H9 (cell line): ENCODE data around the gene CSNK1G1. TPM values are rescaled to one million over a fixed set of nuclear protein-coding genes. Genes with fewer than 3 reads are reported as not detected.

Source experiments
- DNase-seq: peaks from one replicate; pipeline ENCODE4 v3.0.0-alpha.2; 2017
- H2AFZ ChIP-seq: one replicate; pipeline ENCODE4 v1.6.1; 2013; ENCODE audit warnings: mild to moderate bottlenecking, low read length, control low read depth, moderate library complexity
- H2AK5ac ChIP-seq: 2 replicates; pipeline ENCODE4 v1.6.1; 2013; ENCODE audit warnings: low read length, control low read depth, mixed read lengths; ENCODE audit not compliant: insufficient read length
- H2BK120ac ChIP-seq: one replicate; pipeline ENCODE4 v1.6.1; 2013; ENCODE audit warnings: low read depth, mild to moderate bottlenecking, low read length, control low read depth, inconsistent platforms; ENCODE audit not compliant: poor library complexity, severe bottlenecking
- H2BK12ac ChIP-seq: 2 replicates; pipeline ENCODE4 v1.6.1; 2013; ENCODE audit warnings: low read length, control low read depth, mixed read lengths, low read depth; ENCODE audit not compliant: insufficient read length
- H2BK15ac ChIP-seq: 2 replicates; pipeline ENCODE4 v1.6.1; 2013; ENCODE audit warnings: low read depth, low read length, control low read depth
- H2BK20ac ChIP-seq: one replicate; pipeline ENCODE4 v1.6.1; 2013; ENCODE audit warnings: low read depth, mild to moderate bottlenecking, low read length, control low read depth, inconsistent platforms; ENCODE audit not compliant: poor library complexity, severe bottlenecking
- H2BK5ac ChIP-seq: 2 replicates; pipeline ENCODE4 v1.6.1; 2013; ENCODE audit warnings: low read length, control low read depth, mixed read lengths; ENCODE audit not compliant: insufficient read length
- H3K14ac ChIP-seq: 2 replicates; pipeline ENCODE4 v1.6.1; 2013; ENCODE audit warnings: low read length, control low read depth; ENCODE audit not compliant: insufficient read depth
- H3K18ac ChIP-seq: 2 replicates; pipeline ENCODE4 v1.6.1; 2013; ENCODE audit warnings: low read depth, mild to moderate bottlenecking, mixed read lengths, low read length, control low read depth; ENCODE audit not compliant: insufficient read length
- H3K23ac ChIP-seq: 2 replicates; pipeline ENCODE4 v1.6.1; 2013; ENCODE audit warnings: low read length, control low read depth, mixed read lengths, low read depth; ENCODE audit not compliant: insufficient read length
- H3K23me2 ChIP-seq: 2 replicates; pipeline ENCODE4 v1.6.1; 2013; ENCODE audit warnings: low read depth, mild to moderate bottlenecking, mixed read lengths, low read length, control low read depth; ENCODE audit not compliant: insufficient read length, poor library complexity, severe bottlenecking
- H3K27ac ChIP-seq: 2 replicates; pipeline ENCODE4 v1.5.1; 2013; ENCODE audit warnings: low read length, control low read depth, mixed read lengths, low read depth; ENCODE audit not compliant: insufficient read length
- H3K27me3 ChIP-seq: 2 replicates; pipeline ENCODE4 v1.6.1; 2013; ENCODE audit warnings: low read length, control low read depth, inconsistent platforms; ENCODE audit not compliant: insufficient read depth
- H3K4ac ChIP-seq: 2 replicates; pipeline ENCODE4 v1.6.1; 2013; ENCODE audit warnings: low read depth, mild to moderate bottlenecking, control low read depth, inconsistent platforms, low read length, moderate library complexity
- H3K4me1 ChIP-seq: 2 replicates; pipeline ENCODE4 v1.6.1; 2013; ENCODE audit warnings: low read length, control low read depth, inconsistent platforms; ENCODE audit not compliant: insufficient read depth
- H3K4me2 ChIP-seq: 2 replicates; pipeline ENCODE4 v1.6.1; 2013; ENCODE audit warnings: low read length, control low read depth, mixed read lengths; ENCODE audit not compliant: insufficient read length, insufficient read depth
- H3K56ac ChIP-seq: 2 replicates; pipeline ENCODE4 v1.6.1; 2013; ENCODE audit warnings: low read depth, mild to moderate bottlenecking, mixed read lengths, low read length, control low read depth; ENCODE audit not compliant: insufficient read length
- H3K79me1 ChIP-seq: 2 replicates; pipeline ENCODE4 v1.6.1; 2013; ENCODE audit warnings: low read depth, mild to moderate bottlenecking, moderate library complexity, low read length, control low read depth, inconsistent platforms; ENCODE audit not compliant: insufficient read depth, poor library complexity, severe bottlenecking
- H3K79me2 ChIP-seq: 2 replicates; pipeline ENCODE4 v1.6.1; 2013; ENCODE audit warnings: low read length, control low read depth, inconsistent platforms; ENCODE audit not compliant: insufficient read depth
- H3K9ac ChIP-seq: 2 replicates; pipeline ENCODE4 v1.6.1; 2013; ENCODE audit warnings: low read length, control low read depth, mixed read lengths; ENCODE audit not compliant: insufficient read length; ENCODE audit errors: extremely low read depth
- H3K9me3 ChIP-seq: one replicate; pipeline ENCODE4 v1.6.1; 2013; ENCODE audit warnings: low read depth, low read length, inconsistent platforms; ENCODE audit not compliant: control insufficient read depth
- H3T11ph ChIP-seq: one replicate; pipeline ENCODE4 v1.6.1; 2013; ENCODE audit warnings: mild to moderate bottlenecking, low read length, control low read depth, inconsistent platforms
- H4K20me1 ChIP-seq: one replicate; pipeline ENCODE4 v1.6.1; 2013; ENCODE audit not compliant: control insufficient read depth, insufficient read length, insufficient read depth
- H4K5ac ChIP-seq: 2 replicates; pipeline ENCODE4 v1.6.1; 2013; ENCODE audit warnings: low read depth, mild to moderate bottlenecking, mixed read lengths, low read length, control low read depth; ENCODE audit not compliant: insufficient read length
- H4K8ac ChIP-seq: replicated peaks from 2 replicates; pipeline ENCODE4 v1.6.1; 2013; ENCODE audit warnings: low read length, control low read depth, mixed read lengths, low read depth; ENCODE audit not compliant: insufficient read length
- H4K91ac ChIP-seq: 2 replicates; pipeline ENCODE4 v1.6.1; 2013; ENCODE audit warnings: low read depth, mild to moderate bottlenecking, moderate library complexity, mixed read lengths, low read length, control low read depth; ENCODE audit not compliant: insufficient read length
- H3K27ac Mint-ChIP-seq, 3 experiments: 2 replicates in 2 of 3; 3 replicates in 1 of 3; pipeline ENCODE4 v1.8.0; 2020 to 2021; ENCODE audit warnings: mixed read lengths in 3 of 3, mild to moderate bottlenecking in 1 of 3, moderate library complexity in 1 of 3
- H3K27me3 Mint-ChIP-seq: 2 replicates; pipeline ENCODE4 v1.8.0; 2021; ENCODE audit warnings: low read depth, mild to moderate bottlenecking, moderate library complexity, mixed read lengths
- H3K36me3 Mint-ChIP-seq, 3 experiments: 2 replicates in 2 of 3; 3 replicates in 1 of 3; pipeline ENCODE4 v1.8.0; 2020 to 2021; ENCODE audit warnings: low read depth in 3 of 3, mixed read lengths in 3 of 3; ENCODE audit not compliant: insufficient read depth in 1 of 3
- H3K4me1 Mint-ChIP-seq, 2 experiments: 2 replicates each; pipeline ENCODE4 v1.8.0; 2020; ENCODE audit warnings: mixed read lengths in 2 of 2
- H3K4me3 Mint-ChIP-seq, 2 experiments: 2 replicates in 1 of 2; 3 replicates in 1 of 2; pipeline ENCODE4 v1.8.0; 2020 to 2021; ENCODE audit warnings: mild to moderate bottlenecking in 2 of 2, mixed read lengths in 2 of 2, moderate library complexity in 1 of 2
- H3K9me3 Mint-ChIP-seq, 2 experiments: 2 replicates in 1 of 2; 3 replicates in 1 of 2; pipeline ENCODE4 v1.8.0; 2020; ENCODE audit warnings: mild to moderate bottlenecking in 2 of 2, mixed read lengths in 2 of 2, moderate library complexity in 1 of 2
- WGBS: extraction: QIAGEN DNeasy Blood & Tissue Kit; methylation state at CpG from one replicate; pipeline ENCODE4 v1.1.7; 2013; ENCODE audit warnings: missing lambda C conversion rate, low lambda C conversion rate, mixed read lengths; ENCODE audit not compliant: insufficient read length; ENCODE audit errors: extremely low coverage; 5-methylcytosine and 5-hydroxymethylcytosine counted together
- total RNA-seq: library from RNA; stranded (reverse); gene quantifications from 2 replicates; pipeline ENCODE4 v1.2.1, GENCODE V29; 2021
- TF ChIP-seq, protein P1 (sequence below): fragments of 200-600 bp; sonication (generic); conservative IDR thresholded peaks from 3 replicates; pipeline ENCODE4 v1.8.0; 2021; ENCODE audit warnings: antibody characterized with exemption, mild to moderate bottlenecking

CSNK1G1 gene
- total RNA-seq, 1 experiment from 2014 or later, result 17.1 TPM

GRCh38 chr15:64157599-64158125 is 198.3 kb downstream of the CSNK1G1 start:
- no peak overlapping the region for H3K4me3 Mint-ChIP-seq
- Histone ChIP-seq H4K91ac (no peak overlapping the region), H3K4ac (no peak overlapping the region), H4K20me1 (no peaks in the 10 kb centered on the region), H3K9me3 (no peaks in the 10 kb centered on the region), H4K8ac (no peak overlapping the region), H2BK15ac (no peak overlapping the region), H2BK120ac (no peak overlapping the region), H3K4me2 (no peak overlapping the region), H2BK20ac (no peak overlapping the region), H2AK5ac (no peak overlapping the region), H3K79me2 (no peaks in the 10 kb centered on the region; the same call in 1 of the 2 replicates), H3T11ph (no peak overlapping the region), H2AFZ (no peak overlapping the region), H2BK5ac (no peak overlapping the region), H3K56ac (no peak overlapping the region), H3K27me3 (no peaks in the 10 kb centered on the region), H3K4me1 (no peaks in the 10 kb centered on the region), H3K79me1 (no peaks in the 10 kb centered on the region), H3K9ac (no peak overlapping the region), H3K14ac (no peak overlapping the region), H3K27ac (no peak overlapping the region), H4K5ac (no peak overlapping the region), H3K23me2 (no peaks in the 10 kb centered on the region), H2BK12ac (no peak overlapping the region), H3K18ac (no peak overlapping the region), H3K23ac (no peak overlapping the region)
- DNase-seq, result no peak
- no peaks in the 10 kb centered on the region; a peak in 1 of 5 replicates for H3K9me3 Mint-ChIP-seq
- peaks cover 10% of the 10 kb centered on the region for H3K27me3 Mint-ChIP-seq
- TF ChIP-seq, protein P1, sequence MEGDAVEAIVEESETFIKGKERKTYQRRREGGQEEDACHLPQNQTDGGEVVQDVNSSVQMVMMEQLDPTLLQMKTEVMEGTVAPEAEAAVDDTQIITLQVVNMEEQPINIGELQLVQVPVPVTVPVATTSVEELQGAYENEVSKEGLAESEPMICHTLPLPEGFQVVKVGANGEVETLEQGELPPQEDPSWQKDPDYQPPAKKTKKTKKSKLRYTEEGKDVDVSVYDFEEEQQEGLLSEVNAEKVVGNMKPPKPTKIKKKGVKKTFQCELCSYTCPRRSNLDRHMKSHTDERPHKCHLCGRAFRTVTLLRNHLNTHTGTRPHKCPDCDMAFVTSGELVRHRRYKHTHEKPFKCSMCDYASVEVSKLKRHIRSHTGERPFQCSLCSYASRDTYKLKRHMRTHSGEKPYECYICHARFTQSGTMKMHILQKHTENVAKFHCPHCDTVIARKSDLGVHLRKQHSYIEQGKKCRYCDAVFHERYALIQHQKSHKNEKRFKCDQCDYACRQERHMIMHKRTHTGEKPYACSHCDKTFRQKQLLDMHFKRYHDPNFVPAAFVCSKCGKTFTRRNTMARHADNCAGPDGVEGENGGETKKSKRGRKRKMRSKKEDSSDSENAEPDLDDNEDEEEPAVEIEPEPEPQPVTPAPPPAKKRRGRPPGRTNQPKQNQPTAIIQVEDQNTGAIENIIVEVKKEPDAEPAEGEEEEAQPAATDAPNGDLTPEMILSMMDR, result no peak
- peaks cover 17 to 19% of the 10 kb centered on the region in 2 experiments for H3K4me1 Mint-ChIP-seq
- WGBS, result no CpG with 5 or more reads among the region's 1 CpG
- H3K36me3 Mint-ChIP-seq, result peaks cover 41 to 69% (median 56%) of the 10 kb centered on the region in 3 experiments; a peak in 6 of 7 replicates
- H3K27ac Mint-ChIP-seq, result no peak overlapping the region
